ENCODE results near the gene ENOX2. TPM values are rescaled to one million over a fixed set of nuclear protein-coding genes. Genes with fewer than 3 reads are reported as not detected.

Gene ENOX2
- total RNA-seq, 1 donor from 2014 or later = 13.6 TPM

- H3K27me3 Mint-ChIP-seq (ENCODE audit: unreplicated experiment) = no peaks in the 10 kb centered on the region
- no peaks in the 10 kb centered on the region for H3K4me1 Mint-ChIP-seq (ENCODE audit: unreplicated experiment)
- TF ChIP-seq CTCF (IDR thresholded peaks at IDR 0.05) = no peak
- no peak for DNase-seq (ENCODE audit: extremely low spot score, unreplicated experiment)
- H3K4me3 Mint-ChIP-seq (ENCODE audit: unreplicated experiment) = no peak overlapping the region
- H3K36me3 Mint-ChIP-seq (ENCODE audit: unreplicated experiment) = no peaks in the 10 kb centered on the region
- H3K9me3 Mint-ChIP-seq (ENCODE audit: unreplicated experiment) = no peaks in the 10 kb centered on the region
- H3K27ac Mint-ChIP-seq (ENCODE audit: unreplicated experiment) = no peak overlapping the region
Observed at GRCh38 chrX:130778773-130779172, 124.2 kb downstream of the ENOX2 start.

- Mint-ChIP-seq H3K27ac (ENCODE audit: unreplicated experiment) (no peak overlapping the region), H3K27me3 (ENCODE audit: unreplicated experiment) (no peaks in the 10 kb centered on the region), H3K9me3 (ENCODE audit: unreplicated experiment) (no peaks in the 10 kb centered on the region), H3K4me1 (ENCODE audit: unreplicated experiment) (peaks cover 5% of the 10 kb centered on the region), H3K4me3 (ENCODE audit: unreplicated experiment) (no peak overlapping the region), H3K36me3 (ENCODE audit: unreplicated experiment) (no peaks in the 10 kb centered on the region)
- no peak for DNase-seq (ENCODE audit: extremely low spot score, unreplicated experiment)
- no peak for TF ChIP-seq CTCF (IDR thresholded peaks at IDR 0.05)
Observed at GRCh38 chrX:130775849-130776248, 127.2 kb downstream of the ENOX2 start.

- DNase-seq (ENCODE audit: extremely low spot score, unreplicated experiment) = no peak
- Mint-ChIP-seq H3K27ac (ENCODE audit: unreplicated experiment) (no peak overlapping the region), H3K27me3 (ENCODE audit: unreplicated experiment) (no peaks in the 10 kb centered on the region), H3K36me3 (ENCODE audit: unreplicated experiment) (no peaks in the 10 kb centered on the region), H3K9me3 (ENCODE audit: unreplicated experiment) (no peaks in the 10 kb centered on the region), H3K4me1 (ENCODE audit: unreplicated experiment) (peaks cover 12% of the 10 kb centered on the region), H3K4me3 (ENCODE audit: unreplicated experiment) (no peak overlapping the region)
- no peak for TF ChIP-seq CTCF (IDR thresholded peaks at IDR 0.05)
Observed at GRCh38 chrX:130772776-130773143, 130.2 kb downstream of the ENOX2 start.

GRCh38 chrX:130772105-130772775, 130.8 kb downstream of the ENOX2 start:
- TF ChIP-seq CTCF (IDR thresholded peaks at IDR 0.05) = no peak
- DNase-seq (ENCODE audit: extremely low spot score, unreplicated experiment) = no peak

GRCh38 chrX:130771648-130772047, 131.4 kb downstream of the ENOX2 start:
- Mint-ChIP-seq H3K36me3 (ENCODE audit: unreplicated experiment) (no peaks in the 10 kb centered on the region), H3K4me3 (ENCODE audit: unreplicated experiment) (no peak overlapping the region), H3K27ac (ENCODE audit: unreplicated experiment) (no peak overlapping the region), H3K27me3 (ENCODE audit: unreplicated experiment) (no peaks in the 10 kb centered on the region), H3K9me3 (ENCODE audit: unreplicated experiment) (no peaks in the 10 kb centered on the region), H3K4me1 (ENCODE audit: unreplicated experiment) (peaks cover 12% of the 10 kb centered on the region)
- no peak for DNase-seq (ENCODE audit: extremely low spot score, unreplicated experiment)
- no peak for TF ChIP-seq CTCF (IDR thresholded peaks at IDR 0.05)

More at GRCh38 chrX:130772105-130772775, 130.8 kb downstream of the ENOX2 start:
- no peaks in the 10 kb centered on the region for H3K36me3 Mint-ChIP-seq (ENCODE audit: unreplicated experiment)
- no peak overlapping the region for H3K4me3 Mint-ChIP-seq (ENCODE audit: unreplicated experiment)
- H3K27me3 Mint-ChIP-seq (ENCODE audit: unreplicated experiment) = no peaks in the 10 kb centered on the region
- H3K9me3 Mint-ChIP-seq (ENCODE audit: unreplicated experiment) = no peaks in the 10 kb centered on the region
- H3K4me1 Mint-ChIP-seq (ENCODE audit: unreplicated experiment) = peaks cover 12% of the 10 kb centered on the region
- no peak overlapping the region for H3K27ac Mint-ChIP-seq (ENCODE audit: unreplicated experiment)

Data from osteocyte (in vitro differentiated cells).